B cell (primary cell): Measurements from ENCODE around the gene PDE10A. TPM values are rescaled to one million over a fixed set of nuclear protein-coding genes. Genes with fewer than 3 reads are reported as not detected.

ENCODE experiments used
- ATAC-seq: fragments of 200-7000 bp; cut with Tn5 transposase; one replicate; pipeline ENCODE4 v1.10.0; 2021; ENCODE audit warnings: low read depth, mild to moderate bottlenecking, moderate number of reproducible peaks, moderate library complexity
- CTCF ChIA-PET: fragments of 350-600 bp; sonication (Branson Sonifier 250); formaldehyde crosslinking; loops from one replicate; lab custom pipeline; 2021; ENCODE audit warnings: antibody characterized with exemption, inconsistent platforms; lab: Charles Lee
- POLR2A ChIA-PET: fragments of 350-600 bp; sonication (Branson Sonifier 250); formaldehyde crosslinking; loops from one replicate; lab custom pipeline; 2021; ENCODE audit warnings: antibody characterized with exemption; lab: Charles Lee
- DNase-seq: peaks from one replicate; pipeline ENCODE4 v3.0.0; 2013
- H2AFZ ChIP-seq: 2 replicates; pipeline ENCODE4 v1.6.1; 2012; ENCODE audit warnings: mild to moderate bottlenecking, low read depth, low read length; ENCODE audit not compliant: insufficient read depth, poor library complexity, severe bottlenecking
- H3K27ac ChIP-seq, 2 donors: 1 replicate in 1 of 2; 2 replicates in 1 of 2; pipeline ENCODE4 v1.5.1; 2012 to 2013; ENCODE audit warnings: low read length in 2 of 2, mild to moderate bottlenecking in 2 of 2, moderate library complexity in 1 of 2
- H3K27me3 ChIP-seq, 4 experiments: fragments of 200-600 bp in 1 of 4; sonication (generic) in 1 of 4; replicated peaks in 1 of 4; 1 replicate in 2 of 4; 2 replicates in 2 of 4; pipeline versions ENCODE4 v1.6.1 to v1.7.0; 2013 to 2016; ENCODE audit warnings: low read length in 3 of 4, mild to moderate bottlenecking in 2 of 4, mixed read lengths in 1 of 4, moderate library complexity in 1 of 4; ENCODE audit not compliant: insufficient read depth in 4 of 4, control insufficient read depth in 3 of 4; ENCODE audit errors: control extremely low read depth in 1 of 4
- H3K36me3 ChIP-seq, 2 experiments: replicated peaks in 1 of 2; 1 replicate in 1 of 2; 2 replicates in 1 of 2; pipeline versions ENCODE4 v1.6.1 to v1.7.1; 2013; ENCODE audit warnings: low read length in 1 of 2; ENCODE audit not compliant: insufficient read depth in 2 of 2, control insufficient read depth in 1 of 2; ENCODE audit errors: control extremely low read depth in 1 of 2, extremely low read depth in 1 of 2
- H3K4me1 ChIP-seq, 2 donors: fragments of 200-600 bp in 1 of 2; sonication (generic) in 1 of 2; 1 replicate in 1 of 2; 2 replicates in 1 of 2; pipeline versions ENCODE4 v1.5.1 to v1.6.1; 2013 to 2017; ENCODE audit warnings: low read length in 2 of 2; ENCODE audit not compliant: control insufficient read depth in 2 of 2, insufficient read depth in 2 of 2
- H3K4me2 ChIP-seq: replicated peaks from 2 replicates; pipeline ENCODE3; 2012; ENCODE audit warnings: mild to moderate bottlenecking, low read depth, low read length; ENCODE audit not compliant: poor library complexity, severe bottlenecking
- H3K4me3 ChIP-seq, 5 experiments: fragments of 200-600 bp in 1 of 5; sonication (generic) in 1 of 5; 1 replicate in 3 of 5; 2 replicates in 2 of 5; pipeline versions ENCODE4 v1.5.1 to v1.7.0; 2011 to 2016; ENCODE audit warnings: low read length in 4 of 5, mild to moderate bottlenecking in 4 of 5, low read depth in 2 of 5, control low read depth in 1 of 5, moderate library complexity in 1 of 5; ENCODE audit not compliant: insufficient read depth in 1 of 5; ENCODE audit errors: control extremely low read depth in 1 of 5, extremely low read depth in 1 of 5
- H3K79me2 ChIP-seq: fragments of 200-600 bp; sonication (generic); one replicate; pipeline ENCODE4 v1.6.0; 2016; ENCODE audit warnings: low read length; ENCODE audit not compliant: control insufficient read depth, insufficient read depth
- H3K9ac ChIP-seq: fragments of 200-600 bp; sonication (generic); 2 replicates; pipeline ENCODE4 v1.6.1; 2017; ENCODE audit warnings: mild to moderate bottlenecking, low read length, moderate library complexity
- H3K9me3 ChIP-seq, 3 donors: one replicate each; pipeline versions ENCODE4 v1.6.1 to v1.7.1; 2013; ENCODE audit warnings: low read length in 2 of 3; ENCODE audit not compliant: control insufficient read depth in 2 of 3, insufficient read depth in 1 of 3; ENCODE audit errors: control extremely low read depth in 1 of 3
- H4K20me1 ChIP-seq: 2 replicates; pipeline ENCODE4 v1.6.0; 2012; ENCODE audit warnings: mild to moderate bottlenecking, low read length; ENCODE audit not compliant: insufficient read depth, control insufficient read depth, poor library complexity, severe bottlenecking
- H3K27ac Mint-ChIP-seq: one replicate; pipeline ENCODE4 v1.8.0; 2021; ENCODE audit warnings: mixed read lengths
- H3K27me3 Mint-ChIP-seq: one replicate; pipeline ENCODE4 v1.8.0; 2021; ENCODE audit warnings: mixed read lengths
- H3K4me1 Mint-ChIP-seq: one replicate; pipeline ENCODE4 v1.8.0; 2021; ENCODE audit warnings: mixed read lengths
- H3K4me3 Mint-ChIP-seq: one replicate; pipeline ENCODE4 v1.8.0; 2021; ENCODE audit warnings: mixed read lengths
- H3K9me3 Mint-ChIP-seq: one replicate; pipeline ENCODE4 v1.8.0; 2022; ENCODE audit warnings: mixed read lengths; ENCODE audit not compliant: insufficient read depth
- EZH2 ChIP-seq: IDR thresholded peaks from 2 replicates; pipeline ENCODE4 v1.6.1; 2012; ENCODE audit warnings: borderline replicate concordance, low read depth, mild to moderate bottlenecking, moderate library complexity, low read length; ENCODE audit not compliant: insufficient read depth, poor library complexity, severe bottlenecking
- WGBS: methylation state at CpG from one replicate; pipeline ENCODE4 v1.1.5; 2013; ENCODE audit warnings: missing lambda C conversion rate; ENCODE audit not compliant: insufficient coverage; 5-methylcytosine and 5-hydroxymethylcytosine counted together
- intact Hi-C: fragments of 100-400 bp; cut with micrococcal nuclease; formaldehyde crosslinking; loops from one replicate; pipeline ENCODE4 v1.10.0; 2022
- polyA plus RNA-seq: library from polyadenylated mRNA; depleted of rRNA; stranded (reverse); fragments of >200 nt; gene quantifications from 2 replicates; pipeline ENCODE4 v1.2.3, GENCODE V29; 2012
- total RNA-seq, 2 donors: library from RNA; stranded (reverse); fragments of 120-200 nt in 1 of 2; gene quantifications; 1 replicate in 1 of 2; 2 replicates in 1 of 2; pipeline versions ENCODE4 v1.2.3 to v1.2.4, GENCODE V29; 2013 to 2022
- TF ChIP-seq, protein P1 (sequence below): fragments of 200-600 bp; IDR thresholded peaks from one replicate; pipeline ENCODE4 v1.8.0; 2022; ENCODE audit warnings: antibody characterized with exemption, mild to moderate bottlenecking

The PDE10A gene
- total and polyA plus RNA-seq, 2 donors (not counting 1 experiment from before 2014, with no cell fraction given): not detected

DNA sequence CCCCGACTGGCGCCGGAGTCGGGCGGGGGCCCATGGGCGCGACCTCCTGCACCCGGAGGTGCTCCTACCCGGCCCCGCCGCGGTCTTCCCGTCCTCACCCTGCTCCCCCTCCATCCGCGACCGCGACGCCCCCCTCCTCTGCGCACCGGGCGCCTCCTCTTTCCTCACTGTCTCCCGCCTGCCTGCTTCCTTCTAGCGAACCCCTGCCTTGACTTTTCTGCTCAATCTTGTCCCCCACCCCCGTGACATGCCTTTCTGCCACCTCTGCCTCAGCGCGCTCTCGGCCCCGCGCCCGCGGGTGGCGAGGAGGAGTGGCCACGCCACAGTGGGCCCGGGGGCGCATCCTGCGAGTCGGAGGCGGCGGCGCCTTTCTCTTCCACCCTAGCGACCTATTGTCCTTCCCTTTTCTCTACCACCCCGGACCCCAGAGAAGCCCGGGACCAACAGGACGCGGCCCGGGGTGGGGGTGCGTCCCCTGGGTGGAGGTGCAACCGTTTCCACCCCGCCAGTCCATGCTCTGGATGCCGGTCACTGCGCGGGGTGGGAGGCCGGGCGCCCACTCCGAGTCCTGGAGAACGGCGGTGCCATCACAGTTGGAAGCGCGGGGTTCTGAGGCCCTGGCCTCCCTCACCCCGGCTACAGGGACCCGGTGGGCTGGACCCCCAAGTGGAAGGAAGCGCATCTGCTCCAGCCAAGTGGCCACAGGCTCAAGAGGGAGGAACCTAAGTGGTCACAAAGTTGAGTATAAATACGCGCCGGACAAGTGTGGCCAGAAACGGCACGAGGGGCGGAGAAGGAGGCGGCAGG is 2.0 kb downstream of the PDE10A start:
- Histone ChIP-seq H3K4me2 (no peak overlapping the region), H3K79me2 (no peaks in the 10 kb centered on the region), H3K4me1 (no peaks in the 10 kb centered on the region), H4K20me1 (no peaks in the 10 kb centered on the region), H3K36me3 (no peaks in the 10 kb centered on the region), H3K9me3 (peaks cover 0 to 10% (median 0%) of the 10 kb centered on the region in 3 donors), H3K27ac (no peak overlapping the region), H3K9ac (no peak overlapping the region), H3K27me3 (peaks cover 0 to 29% (median 5%) of the 10 kb centered on the region in 4 experiments), H2AFZ (no peak overlapping the region), H3K4me3 (no peak overlapping the region)
- ChIA-PET CTCF (no interaction called here), POLR2A (no interaction called here)
- Mint-ChIP-seq H3K4me1 (peaks cover 4% of the 10 kb centered on the region), H3K27ac (no peak overlapping the region), H3K27me3 (peaks cover 46% of the 10 kb centered on the region), H3K4me3 (no peak overlapping the region), H3K9me3 (no peaks in the 10 kb centered on the region)
- no peak for DNase-seq
- WGBS: 7% methylated on average over 61 of the region's 69 CpGs
- ATAC-seq: no peak
- TF ChIP-seq, protein P1, sequence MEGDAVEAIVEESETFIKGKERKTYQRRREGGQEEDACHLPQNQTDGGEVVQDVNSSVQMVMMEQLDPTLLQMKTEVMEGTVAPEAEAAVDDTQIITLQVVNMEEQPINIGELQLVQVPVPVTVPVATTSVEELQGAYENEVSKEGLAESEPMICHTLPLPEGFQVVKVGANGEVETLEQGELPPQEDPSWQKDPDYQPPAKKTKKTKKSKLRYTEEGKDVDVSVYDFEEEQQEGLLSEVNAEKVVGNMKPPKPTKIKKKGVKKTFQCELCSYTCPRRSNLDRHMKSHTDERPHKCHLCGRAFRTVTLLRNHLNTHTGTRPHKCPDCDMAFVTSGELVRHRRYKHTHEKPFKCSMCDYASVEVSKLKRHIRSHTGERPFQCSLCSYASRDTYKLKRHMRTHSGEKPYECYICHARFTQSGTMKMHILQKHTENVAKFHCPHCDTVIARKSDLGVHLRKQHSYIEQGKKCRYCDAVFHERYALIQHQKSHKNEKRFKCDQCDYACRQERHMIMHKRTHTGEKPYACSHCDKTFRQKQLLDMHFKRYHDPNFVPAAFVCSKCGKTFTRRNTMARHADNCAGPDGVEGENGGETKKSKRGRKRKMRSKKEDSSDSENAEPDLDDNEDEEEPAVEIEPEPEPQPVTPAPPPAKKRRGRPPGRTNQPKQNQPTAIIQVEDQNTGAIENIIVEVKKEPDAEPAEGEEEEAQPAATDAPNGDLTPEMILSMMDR: no peak
- TF ChIP-seq EZH2: no peak
- intact Hi-C loops: no loop called here
